ENCODE results near the gene B3GNT7.

B3GNT7 gene

GRCh38 chr2:231388725-231389346 is 6.7 kb upstream of the B3GNT7 start:
- TF ChIP-seq CREB1 (IDR thresholded peaks at IDR 0.05; ENCODE audit: low read depth) (no peak), YY1 (IDR thresholded peaks at IDR 0.05; ENCODE audit: low read depth) (no peak), ZBTB7A (IDR thresholded peaks at IDR 0.05; ENCODE audit: low read depth) (no peak), REST (IDR thresholded peaks at IDR 0.05; ENCODE audit: low read depth) (no peak), TEAD4 (IDR thresholded peaks at IDR 0.05) (no peak), FOXM1 (IDR thresholded peaks at IDR 0.05; ENCODE audit: borderline replicate concordance, low read depth) (no peak), NFIC (IDR thresholded peaks at IDR 0.05) (no peak), USF1 (IDR thresholded peaks at IDR 0.05) (no peak), TCF12 (IDR thresholded peaks at IDR 0.05; ENCODE audit: low read depth) (no peak), EP300 (IDR thresholded peaks at IDR 0.05; ENCODE audit: borderline replicate concordance) (no peak), TAF1 (IDR thresholded peaks at IDR 0.05; ENCODE audit: low read depth) (no peak), EGR1 (IDR thresholded peaks at IDR 0.05) (no peak), RAD21 (IDR thresholded peaks at IDR 0.05; ENCODE audit: low read depth) (no peak), CEBPB (IDR thresholded peaks at IDR 0.05) (no peak)
- TF ChIP-seq, protein P1, sequence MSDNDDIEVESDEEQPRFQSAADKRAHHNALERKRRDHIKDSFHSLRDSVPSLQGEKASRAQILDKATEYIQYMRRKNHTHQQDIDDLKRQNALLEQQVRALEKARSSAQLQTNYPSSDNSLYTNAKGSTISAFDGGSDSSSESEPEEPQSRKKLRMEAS (IDR thresholded peaks at IDR 0.05) = no peak

GRCh38 chr2:231390667-231391066 is 4.8 kb upstream of the B3GNT7 start:
- no peak for TF ChIP-seq REST (IDR thresholded peaks at IDR 0.05; ENCODE audit: low read depth)
- TF ChIP-seq TCF12 (IDR thresholded peaks at IDR 0.05; ENCODE audit: low read depth) = no peak
- no peak for TF ChIP-seq NFIC (IDR thresholded peaks at IDR 0.05)
- no peak for TF ChIP-seq CREB1 (IDR thresholded peaks at IDR 0.05; ENCODE audit: low read depth)
- TF ChIP-seq TEAD4 (IDR thresholded peaks at IDR 0.05) = no peak
- TF ChIP-seq USF1 (IDR thresholded peaks at IDR 0.05) = no peak
- TF ChIP-seq YY1 (IDR thresholded peaks at IDR 0.05; ENCODE audit: low read depth) = no peak
- TF ChIP-seq, protein P1 (IDR thresholded peaks at IDR 0.05) = no peak
- TF ChIP-seq EP300 (IDR thresholded peaks at IDR 0.05; ENCODE audit: borderline replicate concordance) = no peak
- TF ChIP-seq RAD21 (IDR thresholded peaks at IDR 0.05; ENCODE audit: low read depth) = no peak
- TF ChIP-seq TAF1 (IDR thresholded peaks at IDR 0.05; ENCODE audit: low read depth) = no peak
- TF ChIP-seq EGR1 (IDR thresholded peaks at IDR 0.05) = no peak
- TF ChIP-seq CEBPB (IDR thresholded peaks at IDR 0.05) = no peak
- TF ChIP-seq FOXM1 (IDR thresholded peaks at IDR 0.05; ENCODE audit: borderline replicate concordance, low read depth) = no peak
- no peak for TF ChIP-seq ZBTB7A (IDR thresholded peaks at IDR 0.05; ENCODE audit: low read depth)

DNA sequence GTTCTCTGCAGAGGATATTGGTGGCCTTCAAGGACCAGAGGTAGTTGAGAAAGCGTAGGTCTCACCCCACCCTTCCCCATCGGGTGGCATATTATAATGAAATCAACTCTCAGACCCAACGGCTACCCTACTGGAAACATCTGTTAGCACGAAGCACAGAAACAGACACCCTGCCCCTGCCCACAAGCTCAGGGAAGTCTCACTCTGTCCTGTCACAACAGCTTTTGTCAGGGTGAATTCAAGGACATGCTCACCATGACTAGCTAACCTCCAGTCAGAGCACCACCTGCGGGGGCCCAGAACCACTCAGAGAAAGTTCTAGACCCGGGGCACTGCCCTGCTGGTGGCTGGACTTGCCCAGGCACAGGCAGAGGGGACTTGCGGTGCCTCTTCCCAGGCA is 3.5 kb upstream of the B3GNT7 start:
- no peak for TF ChIP-seq EP300 (IDR thresholded peaks at IDR 0.05; ENCODE audit: borderline replicate concordance)
- TF ChIP-seq TAF1 (IDR thresholded peaks at IDR 0.05; ENCODE audit: low read depth) = no peak
- no peak for TF ChIP-seq USF1 (IDR thresholded peaks at IDR 0.05)
- TF ChIP-seq TCF12 (IDR thresholded peaks at IDR 0.05; ENCODE audit: low read depth) = no peak
- TF ChIP-seq EGR1 (IDR thresholded peaks at IDR 0.05) = no peak
- no peak for TF ChIP-seq REST (IDR thresholded peaks at IDR 0.05; ENCODE audit: low read depth)
- TF ChIP-seq RAD21 (IDR thresholded peaks at IDR 0.05; ENCODE audit: low read depth) = no peak
- TF ChIP-seq YY1 (IDR thresholded peaks at IDR 0.05; ENCODE audit: low read depth) = no peak
- TF ChIP-seq CREB1 (IDR thresholded peaks at IDR 0.05; ENCODE audit: low read depth) = no peak
- TF ChIP-seq CEBPB (IDR thresholded peaks at IDR 0.05) = no peak
- no peak for TF ChIP-seq ZBTB7A (IDR thresholded peaks at IDR 0.05; ENCODE audit: low read depth)
- no peak for TF ChIP-seq FOXM1 (IDR thresholded peaks at IDR 0.05; ENCODE audit: borderline replicate concordance, low read depth)
